Transverse colon (tissue), 4 donors: ENCODE measurements around the gene DHCR24. TPM values are rescaled to one million over a fixed set of nuclear protein-coding genes. Genes with fewer than 3 reads are reported as not detected.

Experiments used
- DNase-seq: peaks from one replicate; pipeline ENCODE4 v3.0.0-alpha.2; 2019
- H3K27ac ChIP-seq, 4 donors: fragments of 200-600 bp; sonication (generic); 2 replicates each; pipeline ENCODE4 v1.5.1; 2016 to 2018; ENCODE audit warnings: inconsistent platforms in 4 of 4
- H3K27me3 ChIP-seq: fragments of 200-600 bp; sonication (generic); 2 replicates; pipeline ENCODE4 v1.5.1; 2017; ENCODE audit warnings: inconsistent platforms
- H3K36me3 ChIP-seq, 4 donors: fragments of 200-600 bp; sonication (generic); 2 replicates each; pipeline ENCODE4 v1.5.1; 2017 to 2019; ENCODE audit warnings: inconsistent platforms in 4 of 4
- H3K4me1 ChIP-seq, 4 donors: fragments of 200-600 bp; sonication (generic); 2 replicates each; pipeline ENCODE4 v1.5.1; 2017 to 2020; ENCODE audit warnings: inconsistent platforms in 4 of 4
- H3K4me3 ChIP-seq, 4 donors: fragments of 200-600 bp; sonication (generic); 1 replicate in 1 of 4; 2 replicates in 3 of 4; pipeline versions ENCODE4 v1.5.1 to v1.6.1; 2017 to 2019; ENCODE audit warnings: inconsistent platforms in 4 of 4
- H3K9me3 ChIP-seq, 2 donors: fragments of 200-600 bp; sonication (generic); 2 replicates each; pipeline ENCODE4 v1.5.1; 2017 to 2019; ENCODE audit warnings: inconsistent platforms in 2 of 2
- CTCF ChIP-seq, 5 experiments: fragments of 200-600 bp in 3 of 5; fragments of 450-650 bp in 2 of 5; sonication (generic) in 3 of 5; IDR thresholded peaks; 1 replicate in 2 of 5; 2 replicates in 3 of 5; pipeline ENCODE4 v1.5.1; 2016 to 2017; ENCODE audit warnings: antibody characterized with exemption in 5 of 5, inconsistent platforms in 3 of 5, mild to moderate bottlenecking in 2 of 5, moderate library complexity in 1 of 5
- EP300 ChIP-seq: sonication (generic); formaldehyde crosslinking; IDR thresholded peaks from one replicate; pipeline ENCODE4 v1.6.1; 2017; ENCODE audit warnings: antibody characterized with exemption, low read depth
- POLR2A ChIP-seq: fragments of 450-650 bp; IDR thresholded peaks from one replicate; pipeline ENCODE4 v1.6.1; 2016; ENCODE audit warnings: antibody characterized with exemption, mild to moderate bottlenecking, moderate library complexity
- POLR2AphosphoS5 ChIP-seq, 3 donors: sonication (generic); formaldehyde crosslinking; IDR thresholded peaks; one replicate each; pipeline ENCODE4 v1.6.1; 2016; ENCODE audit warnings: antibody characterized with exemption in 3 of 3
- WGBS, 2 donors: methylation state at CpG; one replicate each; pipeline ENCODE4 v1.1.5; 2018; ENCODE audit warnings: low coverage in 1 of 2; 5-methylcytosine and 5-hydroxymethylcytosine counted together
- in situ Hi-C, 4 donors: fragments of 200-750 bp; cut with MboI; loops; one replicate each; pipeline versions ENCODE4 v1.15.0 to v1.15.1; 2017; ENCODE audit warnings: low sequenced_read_pairs in 3 of 4, low pct_ligation_motif_present in 1 of 4, low pct_unique_long_range_greater_than_20kb in 1 of 4
- intact Hi-C: fragments of 100-400 bp; cut with DNase I; formaldehyde crosslinking; loops from one replicate; pipeline ENCODE4 v1.15.1; 2023; ENCODE audit warnings: low total_unique reads
- total RNA-seq, 4 donors: library from RNA; depleted of rRNA; stranded (reverse); fragments of >200 nt; gene quantifications; one replicate each; pipeline ENCODE4 v1.1.0, GENCODE V29; 2016

Gene DHCR24
- total RNA-seq, 4 donors from 2014 or later, result 71.5 to 222 (median 137) TPM

- no peak for TF ChIP-seq POLR2AphosphoS5 (IDR thresholded peaks at IDR 0.05)
- no peak for TF ChIP-seq CTCF (IDR thresholded peaks at IDR 0.05)
- TF ChIP-seq POLR2A, result no peak
- no peak for TF ChIP-seq EP300
- H3K4me1 ChIP-seq, result no peaks in the 10 kb centered on the region
- intact Hi-C loops, result no loop called here
- no peak overlapping the region for H3K27ac ChIP-seq
- H3K27me3 ChIP-seq, result no peaks in the 10 kb centered on the region
- H3K9me3 ChIP-seq, result no peaks in the 10 kb centered on the region
- no peak overlapping the region for H3K4me3 ChIP-seq
- no peaks in the 10 kb centered on the region for H3K36me3 ChIP-seq
- no peak for DNase-seq
- 88 to 95% methylated on average over 3 to 5 of the region's 5 CpGs for WGBS, 2 donors
- in situ Hi-C loops, result no loop called here
These were observed 48.3 kb downstream of the DHCR24 start for GRCh38 chr1:54838565-54839180.

GRCh38 chr1:54837002-54837853, 49.8 kb downstream of the DHCR24 start:
- intact Hi-C loops (no loop called here), in situ Hi-C loops (no loop called here)
- DNase-seq, result no peak
- H3K9me3 ChIP-seq, result no peaks in the 10 kb centered on the region
- H3K27ac ChIP-seq, result no peak overlapping the region
- no peaks in the 10 kb centered on the region for H3K27me3 ChIP-seq
- TF ChIP-seq POLR2A (no peak), POLR2AphosphoS5 (IDR thresholded peaks at IDR 0.05) (no peak), EP300 (no peak), CTCF (IDR thresholded peaks at IDR 0.05) (no peak)
- no peak overlapping the region for H3K4me3 ChIP-seq
- H3K4me1 ChIP-seq, result no peaks in the 10 kb centered on the region
- 64% methylated on average over 6 of the region's 6 CpGs; no CpG with 5 or more reads in 1 of the 2 donors for WGBS, 2 donors
- H3K36me3 ChIP-seq, result no peaks in the 10 kb centered on the region

- H3K9me3 ChIP-seq, result no peaks in the 10 kb centered on the region
- TF ChIP-seq EP300 (no peak), POLR2A (no peak), POLR2AphosphoS5 (IDR thresholded peaks at IDR 0.05) (no peak), CTCF (IDR thresholded peaks at IDR 0.05) (no peak)
- DNase-seq, result no peak
- intact Hi-C loops, result no loop called here
- no peak overlapping the region for H3K4me3 ChIP-seq
- H3K27ac ChIP-seq, result no peak overlapping the region
- in situ Hi-C loops, result no loop called here
- H3K27me3 ChIP-seq, result no peaks in the 10 kb centered on the region
- no peaks in the 10 kb centered on the region for H3K4me1 ChIP-seq
- no peaks in the 10 kb centered on the region for H3K36me3 ChIP-seq
- WGBS, 2 donors, result 80 to 81% methylated on average over 2 to 8 of the region's 8 CpGs
These were observed 50.4 kb downstream of the DHCR24 start for GRCh38 chr1:54836594-54836993.

- in situ Hi-C loops, result no loop called here
- no peak overlapping the region for H3K27ac ChIP-seq
- 67% methylated on average over 5 of the region's 5 CpGs; no CpG with 5 or more reads in 1 of the 2 donors for WGBS, 2 donors
These were observed 51.0 kb downstream of the DHCR24 start for GRCh38 chr1:54835970-54836369.

More at GRCh38 chr1:54835970-54836369, 51.0 kb downstream of the DHCR24 start:
- no peak for DNase-seq
- no peak for TF ChIP-seq EP300
- no peak for TF ChIP-seq CTCF (IDR thresholded peaks at IDR 0.05)
- TF ChIP-seq POLR2AphosphoS5 (IDR thresholded peaks at IDR 0.05), result no peak
- no peak for TF ChIP-seq POLR2A
- H3K36me3 ChIP-seq, result no peaks in the 10 kb centered on the region
- intact Hi-C loops, result no loop called here
- peaks cover 0 to 5% of the 10 kb centered on the region in 2 donors for H3K9me3 ChIP-seq
- no peaks in the 10 kb centered on the region for H3K4me1 ChIP-seq
- no peak overlapping the region for H3K4me3 ChIP-seq
- no peaks in the 10 kb centered on the region for H3K27me3 ChIP-seq
